Measurements from ENCODE around the gene ARF1.

- TF ChIP-seq GATA1 (IDR thresholded peaks at IDR 0.05; ENCODE audit: low read depth, low read length) (no peak), POLR2A (IDR thresholded peaks at IDR 0.05; ENCODE audit: low read length) (no peak)
Measured at GRCh38 chr1:228066416-228066815, 16.1 kb upstream of the ARF1 start.

Data from erythroblast (primary cell).